SH-SY5Y (cell line): ENCODE results near the gene SH3D19.

Source experiments
- GATA2 ChIP-seq: IDR thresholded peaks from 2 replicates; pipeline ENCODE4 v1.6.1; 2011; ENCODE audit warnings: mild to moderate bottlenecking, low read depth, low read length
- GATA3 ChIP-seq: IDR thresholded peaks from 2 replicates; pipeline ENCODE4 v1.6.1; 2011; ENCODE audit warnings: low read depth, mild to moderate bottlenecking, low read length, moderate library complexity

SH3D19 gene

GRCh38 chr4:151205722-151206121, 119.7 kb downstream of the SH3D19 start:
- TF ChIP-seq GATA2 (no peak), GATA3 (no peak)

- TF ChIP-seq GATA3 (no peak), GATA2 (no peak)
Observed at GRCh38 chr4:151204925-151205524, 120.4 kb downstream of the SH3D19 start.

GRCh38 chr4:151202851-151203455, 122.5 kb downstream of the SH3D19 start:
- no peak for TF ChIP-seq GATA2
- no peak for TF ChIP-seq GATA3

- TF ChIP-seq GATA3 = no peak
- no peak for TF ChIP-seq GATA2
Observed at GRCh38 chr4:151202381-151202780, 123.0 kb downstream of the SH3D19 start.

- TF ChIP-seq GATA2 (no peak), GATA3 (no peak)
Observed at GRCh38 chr4:151199319-151200190, 125.8 kb downstream of the SH3D19 start.

GRCh38 chr4:151198748-151199147, 126.7 kb downstream of the SH3D19 start:
- TF ChIP-seq GATA3 = no peak
- TF ChIP-seq GATA2 = no peak

- TF ChIP-seq GATA2 (no peak), GATA3 (no peak)
Observed at GRCh38 chr4:151197247-151197646, 128.2 kb downstream of the SH3D19 start.

- TF ChIP-seq GATA2 (no peak), GATA3 (no peak)
Observed at GRCh38 chr4:151195801-151196200, 129.6 kb downstream of the SH3D19 start.

GRCh38 chr4:151193414-151193813, 132.0 kb downstream of the SH3D19 start:
- TF ChIP-seq GATA3 (no peak), GATA2 (no peak)

GRCh38 chr4:151192556-151193235, 132.7 kb downstream of the SH3D19 start:
- no peak for TF ChIP-seq GATA2
- no peak for TF ChIP-seq GATA3

GRCh38 chr4:151184523-151185458, 140.6 kb downstream of the SH3D19 start:
- TF ChIP-seq GATA3 = no peak
- TF ChIP-seq GATA2 = no peak

- TF ChIP-seq GATA2 (peak; percentile 44; the same call in 1 of the 2 replicates), GATA3 (peak; percentile 73)
Observed at GRCh38 chr4:151182455-151182996, 142.9 kb downstream of the SH3D19 start.

- TF ChIP-seq GATA2 (no peak), GATA3 (no peak)
Observed at GRCh38 chr4:151176685-151177084, 148.7 kb downstream of the SH3D19 start.
